Hepatocyte (in vitro differentiated cells): ENCODE measurements around the gene SLC25A4. TPM values are rescaled to one million over a fixed set of nuclear protein-coding genes. Genes with fewer than 3 reads are reported as not detected.

Experiments used
- DNase-seq: peaks from one replicate; pipeline ENCODE4 v3.0.0-alpha.2; 2016; ENCODE audit warnings: low spot score
- H2AFZ ChIP-seq: fragments of 200-600 bp; sonication (generic); 2 replicates; pipeline ENCODE4 v1.6.0; 2016; ENCODE audit warnings: antibody characterized with exemption, mild to moderate bottlenecking
- H3K27ac ChIP-seq: fragments of 200-600 bp; sonication (generic); 2 replicates; pipeline ENCODE4 v1.5.1; 2016; ENCODE audit warnings: mild to moderate bottlenecking
- H3K27me3 ChIP-seq: fragments of 200-600 bp; sonication (generic); 2 replicates; pipeline ENCODE4 v1.6.1; 2016
- H3K36me3 ChIP-seq: fragments of 200-600 bp; sonication (generic); replicated peaks from 2 replicates; pipeline ENCODE4 v1.5.1; 2016; ENCODE audit warnings: low read depth; ENCODE audit not compliant: insufficient read depth
- H3K4me1 ChIP-seq: fragments of 200-600 bp; sonication (generic); 2 replicates; pipeline ENCODE4 v1.5.1; 2016; ENCODE audit warnings: mild to moderate bottlenecking, moderate library complexity; ENCODE audit not compliant: insufficient read depth
- H3K4me2 ChIP-seq: fragments of 200-600 bp; sonication (generic); 2 replicates; pipeline ENCODE4 v1.6.0; 2016
- H3K4me3 ChIP-seq: fragments of 200-600 bp; sonication (generic); 2 replicates; pipeline ENCODE4 v1.5.1; 2016; ENCODE audit warnings: mild to moderate bottlenecking
- H3K79me2 ChIP-seq: fragments of 200-600 bp; sonication (generic); 2 replicates; pipeline ENCODE4 v1.6.0; 2017; ENCODE audit warnings: mild to moderate bottlenecking
- H3K9me2 ChIP-seq: fragments of 200-600 bp; sonication (generic); replicated peaks from 2 replicates; pipeline ENCODE4 v1.6.0; 2017; ENCODE audit warnings: mild to moderate bottlenecking; ENCODE audit not compliant: insufficient read depth
- H3K9me3 ChIP-seq: fragments of 200-600 bp; sonication (generic); 2 replicates; pipeline ENCODE4 v1.5.1; 2016; ENCODE audit warnings: low read depth, mild to moderate bottlenecking
- H4K20me1 ChIP-seq: fragments of 200-600 bp; sonication (generic); 2 replicates; pipeline ENCODE4 v1.6.0; 2016; ENCODE audit warnings: mild to moderate bottlenecking; ENCODE audit not compliant: insufficient read depth, poor library complexity, severe bottlenecking
- CTCF ChIP-seq: fragments of 200-600 bp; sonication (generic); IDR thresholded peaks from 2 replicates; pipeline ENCODE4 v1.5.1; 2016; ENCODE audit warnings: antibody characterized with exemption, mild to moderate bottlenecking; ENCODE audit not compliant: poor library complexity
- EZH2 ChIP-seq: fragments of 200-600 bp; sonication (generic); IDR thresholded peaks from 2 replicates; pipeline ENCODE4 v1.6.1; 2016; ENCODE audit warnings: antibody characterized with exemption, mild to moderate bottlenecking, borderline replicate concordance
- EZH2phosphoT487 ChIP-seq: fragments of 200-600 bp; sonication (generic); IDR thresholded peaks from one replicate; pipeline ENCODE4 v1.6.1; 2018; ENCODE audit warnings: antibody characterized with exemption, mild to moderate bottlenecking, low read depth, moderate library complexity; ENCODE audit not compliant: unreplicated experiment, severe bottlenecking
- WGBS: methylation state at CpG from one replicate; pipeline ENCODE4 v1.1.6; 2016; ENCODE audit warnings: low lambda C conversion rate; ENCODE audit errors: missing lambda C conversion rate; 5-methylcytosine and 5-hydroxymethylcytosine counted together
- polyA plus RNA-seq: library from polyadenylated mRNA; unstranded; fragments of >200 nt; fragmentation: Nextera tagmentation; extraction: Ambion mirVana; gene quantifications from 2 replicates; pipeline ENCODE4 v1.2.1, GENCODE V29; 2016
- total RNA-seq: library from RNA; depleted of rRNA; stranded (reverse); fragments of >200 nt; gene quantifications from 2 replicates; pipeline ENCODE4 v1.2.3, GENCODE V29; 2014

SLC25A4 gene
- total and polyA plus RNA-seq, 2 experiments from 2014 or later: 26.6 to 92.7 TPM

- no peaks in the 10 kb centered on the region for H4K20me1 ChIP-seq
- H3K4me2 ChIP-seq: peak overlapping the region; percentile 53
- no peaks in the 10 kb centered on the region for H3K36me3 ChIP-seq
- H3K4me3 ChIP-seq: no peak overlapping the region
- no peak for TF ChIP-seq EZH2
- no peak for TF ChIP-seq EZH2phosphoT487
- no peak for TF ChIP-seq CTCF
- no peaks in the 10 kb centered on the region for H3K9me2 ChIP-seq
- no peaks in the 10 kb centered on the region for H3K27me3 ChIP-seq
- WGBS: 54% methylated on average over 2 of the region's 2 CpGs
- H2AFZ ChIP-seq: no peak overlapping the region
- H3K4me1 ChIP-seq: peaks cover 4% of the 10 kb centered on the region
- DNase-seq: no peak
- peak overlapping the region; percentile 17 for H3K27ac ChIP-seq
- H3K9me3 ChIP-seq: no peaks in the 10 kb centered on the region
- no peaks in the 10 kb centered on the region for H3K79me2 ChIP-seq
Observed at GRCh38 chr4:185108185-185108584, 34.9 kb upstream of the SLC25A4 start.

- DNase-seq: no peak
- Histone ChIP-seq H4K20me1 (no peaks in the 10 kb centered on the region), H3K79me2 (no peaks in the 10 kb centered on the region), H3K4me2 (peak overlapping the region; percentile 53), H3K27ac (peak overlapping the region; percentile 17), H3K4me1 (peaks cover 4% of the 10 kb centered on the region), H3K9me3 (no peaks in the 10 kb centered on the region), H3K9me2 (no peaks in the 10 kb centered on the region), H3K4me3 (no peak overlapping the region), H3K36me3 (no peaks in the 10 kb centered on the region), H2AFZ (no peak overlapping the region), H3K27me3 (no peaks in the 10 kb centered on the region)
- 61% methylated on average over 4 of the region's 4 CpGs for WGBS
- TF ChIP-seq EZH2 (no peak), CTCF (no peak), EZH2phosphoT487 (no peak)
Observed at GRCh38 chr4:185108669-185109068, 34.4 kb upstream of the SLC25A4 start.

GRCh38 chr4:185109736-185110135, 33.3 kb upstream of the SLC25A4 start:
- Histone ChIP-seq H3K4me1 (peaks cover 4% of the 10 kb centered on the region), H3K36me3 (no peaks in the 10 kb centered on the region), H3K27me3 (no peaks in the 10 kb centered on the region), H3K27ac (no peak overlapping the region), H3K4me3 (no peak overlapping the region), H3K9me3 (no peaks in the 10 kb centered on the region), H3K79me2 (no peaks in the 10 kb centered on the region), H4K20me1 (no peaks in the 10 kb centered on the region), H2AFZ (no peak overlapping the region), H3K4me2 (no peak overlapping the region), H3K9me2 (no peaks in the 10 kb centered on the region)
- TF ChIP-seq EZH2phosphoT487: no peak
- no peak for DNase-seq

GRCh38 chr4:185110375-185110823, 32.7 kb upstream of the SLC25A4 start:
- DNase-seq: no peak

More at GRCh38 chr4:185110375-185110823, 32.7 kb upstream of the SLC25A4 start:
- no peaks in the 10 kb centered on the region for H3K27me3 ChIP-seq
- H3K4me3 ChIP-seq: no peak overlapping the region
- no peaks in the 10 kb centered on the region for H3K79me2 ChIP-seq
- no peaks in the 10 kb centered on the region for H3K9me2 ChIP-seq
- WGBS: 79% methylated on average over 11 of the region's 11 CpGs
- no peak overlapping the region for H2AFZ ChIP-seq
- H3K4me1 ChIP-seq: peaks cover 4% of the 10 kb centered on the region
- TF ChIP-seq EZH2 (no peak), EZH2phosphoT487 (no peak), CTCF (no peak)
- H3K4me2 ChIP-seq: no peak overlapping the region
- H3K27ac ChIP-seq: no peak overlapping the region
- H4K20me1 ChIP-seq: no peaks in the 10 kb centered on the region
- H3K9me3 ChIP-seq: no peaks in the 10 kb centered on the region
- no peaks in the 10 kb centered on the region for H3K36me3 ChIP-seq
